ENCODE data around the gene COMP. TPM values are rescaled to one million over a fixed set of nuclear protein-coding genes. Genes with fewer than 3 reads are reported as not detected.

COMP gene
- total and polyA plus RNA-seq, 10 donors, result 0.04 to 1.0 (median 0.13) TPM; not detected in 7

- intact Hi-C loops (cut with DNase I; ENCODE audit: low total_unique reads), result no loop called here
- H3K4me3 ChIP-seq, result no peak overlapping the region
- no peaks in the 10 kb centered on the region for H3K9me3 ChIP-seq
- peaks cover 0 to 77% (median 14%) of the 10 kb centered on the region in 7 donors for H3K27me3 ChIP-seq (replicated peaks in 1 of 7)
- no peaks in the 10 kb centered on the region for H3K36me3 ChIP-seq
- 79 to 82% (median 81%) methylated on average over 2 to 10 of the region's 10 CpGs for WGBS, 5 donors
- no peaks in the 10 kb centered on the region for H3K4me1 ChIP-seq
- TF ChIP-seq POLR2A (IDR thresholded peaks at IDR 0.05) (no peak), POLR2AphosphoS5 (IDR thresholded peaks at IDR 0.05) (no peak), CTCF (IDR thresholded peaks at IDR 0.05 in 8 of 11, conservative IDR thresholded peaks at IDR 0.05 in 3 of 11) (no peak)
- no peak for DNase-seq
- H3K27ac ChIP-seq, result no peak overlapping the region
Measured at GRCh38 chr19:18800636-18801035, 9.5 kb upstream of the COMP start.

- H3K36me3 ChIP-seq, result no peaks in the 10 kb centered on the region
- intact Hi-C loops (cut with DNase I; ENCODE audit: low total_unique reads), result no loop called here
- DNase-seq, result no peak
Measured at GRCh38 chr19:18800079-18800478, 9.0 kb upstream of the COMP start.

GRCh38 chr19:18799389-18799970, 8.4 kb upstream of the COMP start:
- no peaks in the 10 kb centered on the region for H3K36me3 ChIP-seq
- intact Hi-C loops (cut with DNase I; ENCODE audit: low total_unique reads), result no loop called here
- TF ChIP-seq CTCF (IDR thresholded peaks at IDR 0.05 in 8 of 11, conservative IDR thresholded peaks at IDR 0.05 in 3 of 11) (no peak), POLR2AphosphoS5 (IDR thresholded peaks at IDR 0.05) (no peak), POLR2A (IDR thresholded peaks at IDR 0.05) (no peak)
- no peaks in the 10 kb centered on the region for H3K9me3 ChIP-seq
- no peak overlapping the region for H3K27ac ChIP-seq
- no peak overlapping the region for H3K4me3 ChIP-seq
- no peaks in the 10 kb centered on the region for H3K4me1 ChIP-seq
- DNase-seq, result no peak
- peaks cover 0 to 84% (median 19%) of the 10 kb centered on the region in 7 donors for H3K27me3 ChIP-seq (replicated peaks in 1 of 7)

More at GRCh38 chr19:18800079-18800478, 9.0 kb upstream of the COMP start:
- Histone ChIP-seq H3K27me3 (replicated peaks in 1 of 7) (peaks cover 0 to 83% (median 18%) of the 10 kb centered on the region in 7 donors), H3K27ac (no peak overlapping the region), H3K9me3 (no peaks in the 10 kb centered on the region), H3K4me1 (no peaks in the 10 kb centered on the region), H3K4me3 (no peak overlapping the region)
- TF ChIP-seq CTCF (IDR thresholded peaks at IDR 0.05 in 8 of 11, conservative IDR thresholded peaks at IDR 0.05 in 3 of 11), result no peak
- TF ChIP-seq POLR2A (IDR thresholded peaks at IDR 0.05), result no peak
- no peak for TF ChIP-seq POLR2AphosphoS5 (IDR thresholded peaks at IDR 0.05)

GRCh38 chr19:18798384-18799352, 7.6 kb upstream of the COMP start:
- TF ChIP-seq POLR2A (IDR thresholded peaks at IDR 0.05), result no peak
- intact Hi-C loops (cut with DNase I; ENCODE audit: low total_unique reads), result no loop called here
- H3K27me3 ChIP-seq (replicated peaks in 1 of 7), result peaks cover 0 to 84% (median 24%) of the 10 kb centered on the region in 7 donors
- no peaks in the 10 kb centered on the region for H3K9me3 ChIP-seq
- DNase-seq, result no peak
- no peaks in the 10 kb centered on the region for H3K4me1 ChIP-seq
- H3K27ac ChIP-seq, result no peak overlapping the region
- no peak overlapping the region for H3K4me3 ChIP-seq
- WGBS, 5 donors, result 53 to 59% (median 55%) methylated on average over 21 to 22 of the region's 22 CpGs
- no peaks in the 10 kb centered on the region for H3K36me3 ChIP-seq
